Heart left ventricle (tissue), 16 donors: ENCODE measurements around the gene TAGLN. TPM values are rescaled to one million over a fixed set of nuclear protein-coding genes. Genes with fewer than 3 reads are reported as not detected.
"Not testable (repeated sequence)": the region's sequence is repeated elsewhere in the genome, so short reads cannot be mapped to it uniquely, and the experiment has no call there.

Source experiments
- ATAC-seq, 4 donors: fragments of 200-7000 bp; cut with Tn5 transposase; one replicate each; pipeline ENCODE4 v1.9.1; 2020 to 2022; ENCODE audit warnings: moderate library complexity in 4 of 4, mild to moderate bottlenecking in 3 of 4, moderate number of reproducible peaks in 1 of 4
- DNase-seq, 5 donors: peaks; one replicate each; pipeline ENCODE4 v3.0.0-alpha.2; 2020
- H3K27ac ChIP-seq, 12 donors: fragments of 200-600 bp; sonication (generic) in 4 of 12; one replicate each; pipeline versions ENCODE4 v1.5.0 to v1.8.0; 2016 to 2022; ENCODE audit warnings: mild to moderate bottlenecking in 2 of 12
- H3K27me3 ChIP-seq, 9 donors: fragments of 200-600 bp; sonication (generic) in 2 of 9; one replicate each; pipeline versions ENCODE4 v1.5.1 to v1.8.0; 2016 to 2022; ENCODE audit warnings: mild to moderate bottlenecking in 3 of 9
- H3K36me3 ChIP-seq, 9 donors: fragments of 200-600 bp; sonication (generic) in 2 of 9; one replicate each; pipeline versions ENCODE4 v1.5.0 to v1.8.0; 2018 to 2022; ENCODE audit warnings: mild to moderate bottlenecking in 2 of 9
- H3K4me1 ChIP-seq, 12 donors: fragments of 200-600 bp; sonication (generic) in 4 of 12; one replicate each; pipeline versions ENCODE4 v1.5.0 to v1.8.0; 2016 to 2022; ENCODE audit warnings: mild to moderate bottlenecking in 3 of 12
- H3K4me3 ChIP-seq, 12 donors: fragments of 200-600 bp; sonication (generic) in 4 of 12; one replicate each; pipeline versions ENCODE4 v1.5.0 to v1.8.0; 2017 to 2022; ENCODE audit warnings: mild to moderate bottlenecking in 9 of 12, moderate library complexity in 4 of 12
- H3K9me3 ChIP-seq, 12 donors: fragments of 200-600 bp; sonication (generic) in 4 of 12; one replicate each; pipeline versions ENCODE4 v1.5.0 to v1.8.0; 2016 to 2022; ENCODE audit warnings: mild to moderate bottlenecking in 1 of 12
- CTCF ChIP-seq, 12 donors: fragments of 200-600 bp; sonication (generic) in 4 of 12; IDR thresholded peaks; one replicate each; pipeline versions ENCODE4 v1.5.0 to v1.8.0; 2018 to 2022; ENCODE audit warnings: antibody characterized with exemption in 12 of 12, mild to moderate bottlenecking in 5 of 12
- POLR2A ChIP-seq, 2 donors: fragments of 450-650 bp; IDR thresholded peaks; one replicate each; pipeline ENCODE4 v1.6.1; 2017; ENCODE audit warnings: antibody characterized with exemption in 2 of 2, mild to moderate bottlenecking in 2 of 2, moderate library complexity in 2 of 2
- WGBS, 4 donors: extraction: QIAGEN DNeasy Blood & Tissue Kit in 2 of 4; methylation state at CpG; one replicate each; pipeline versions ENCODE4 v1.1.5 to v1.1.7; 2013 to 2018; 5-methylcytosine and 5-hydroxymethylcytosine counted together
- intact Hi-C, 10 donors: fragments of 100-400 bp; cut with DNase I; formaldehyde crosslinking; loops; one replicate each; pipeline versions ENCODE4 v1.11.1 to v1.14.2; 2022
- polyA plus RNA-seq, 2 donors: library from polyadenylated mRNA; stranded (reverse); fragments of 200-250 nt; gene quantifications; one replicate each; pipeline ENCODE4 v1.2.3, GENCODE V29; 2013
- total RNA-seq, 9 donors: library from RNA; depleted of rRNA in 2 of 9; stranded (reverse); fragments of >200 nt in 2 of 9; fragmentation: NEBNext Ultra II Directional in 3 of 9; extraction: Animal tissue kit (Norgen Biotek cat#: 25700) in 3 of 9; gene quantifications; one replicate each; pipeline versions ENCODE4 v1.1.0 to v1.2.4, GENCODE V29; 2016 to 2023
- donor health status: ischemic (EF 13 %, LVEDD 7.1; RV severe dilation, severe dysfunction).
- donor health status: healthy with polysubstance abuse.
- donor health status: DM: no; HTN: yes; CAD: no.
- donor health status: DM: no; HTN: no; CAD: no.
- donor health status: ischemic (EF 25% LVEDD 6.9; RV normal size, moderate dysfunction).
- donor health status: ischemic (EF 25% LVEDD 5.7; RV mildly dilated, moderate dysfunction).
- donor health status: healthy.
- donor health status: DM: yes; HTN: yes; CAD: no.
- donor health status: ischemic (EF 35%, LVEDD 5.7; RV mildly dilated, moderate dysfunction).
- donor health status: nonischemic (EF 11% LVEDD 7.7; RV severe dilation, severe dysfunction).
- donor health status: DM: yes; HTN: yes; CAD: no.
- donor health status: PGD.
- donor health status: ischemic (EF 29% LVEDD 5.4; RV normal size, mild dysfunction).
- donor health status: nonischemic (EF 23%, LVEDD 6.1; RV moderate dilation, normal function).

TAGLN gene
- total and polyA plus RNA-seq, 11 donors = 63.7 to 399 (median 187) TPM

- Histone ChIP-seq H3K9me3 (no peaks in the 10 kb centered on the region), H3K36me3 (peaks cover 0 to 58% (median 45%) of the 10 kb centered on the region in 9 donors), H3K27me3 (no peaks in the 10 kb centered on the region), H3K4me3 (no peak overlapping the region), H3K4me1 (peaks cover 0 to 38% (median 28%) of the 10 kb centered on the region in 12 donors), H3K27ac (no peak overlapping the region)
- intact Hi-C loops = loop anchor here in 6 of 10 donors (5.0 kb wide), 2 partner anchors 40 to 45 kb away; no protein-coding TSS in a partner anchor
- DNase-seq = peak in 1 of 5 donors; percentile 4
- TF ChIP-seq POLR2A (IDR thresholded peaks at IDR 0.05) = no peak
- no peak for TF ChIP-seq CTCF (IDR thresholded peaks at IDR 0.05)
- no peak for ATAC-seq
- WGBS, 4 donors = 92 to 98% (median 93%) methylated on average over 9 to 10 of the region's 10 CpGs
Observed at GRCh38 chr11:117182551-117182935, 16.6 kb upstream of the TAGLN start.

DNA sequence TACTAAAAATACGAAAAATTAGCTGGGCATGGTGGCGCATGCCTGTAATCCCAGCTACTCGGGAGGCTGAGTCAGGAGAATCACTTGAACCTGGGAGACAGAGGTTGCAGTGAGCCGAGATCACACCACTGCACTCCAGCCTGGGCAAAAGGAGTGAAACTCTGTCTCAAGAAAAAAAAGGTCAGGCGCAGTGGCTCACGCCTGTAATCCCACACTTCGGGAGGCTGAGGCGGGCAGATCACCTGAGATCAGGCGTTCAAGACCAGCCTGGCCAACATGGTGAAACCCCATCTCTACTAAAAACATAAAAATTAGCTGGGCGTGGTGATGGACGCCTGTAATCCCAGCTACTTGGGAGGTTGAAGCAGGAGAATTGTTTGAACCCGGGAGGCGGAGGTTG lies 16.0 kb upstream of the TAGLN start:
- H3K4me3 ChIP-seq, H3K27ac ChIP-seq, H3K27me3 ChIP-seq, ATAC-seq, H3K9me3 ChIP-seq: not testable (repeated sequence)
- Histone ChIP-seq H3K36me3 (peaks cover 0 to 64% (median 52%) of the 10 kb centered on the region in 9 donors), H3K4me1 (peaks cover 0 to 31% (median 24%) of the 10 kb centered on the region in 12 donors)
- 81 to 97% (median 94%) methylated on average over 13 of the region's 13 CpGs for WGBS, 4 donors
- intact Hi-C loops = loop anchor here in 6 of 10 donors (5.0 kb wide), 2 partner anchors 39 to 44 kb away; no protein-coding TSS in a partner anchor
- peak in 1 of 5 donors; percentile 9 for DNase-seq

GRCh38 chr11:117183724-117184349 lies 15.3 kb upstream of the TAGLN start:
- no peak overlapping the region for H3K4me3 ChIP-seq
- WGBS, 4 donors = 89 to 92% (median 91%) methylated on average over 11 of the region's 11 CpGs
- TF ChIP-seq POLR2A (IDR thresholded peaks at IDR 0.05) (no peak), CTCF (IDR thresholded peaks at IDR 0.05) (no peak)
- no peaks in the 10 kb centered on the region for H3K9me3 ChIP-seq
- H3K27me3 ChIP-seq = no peaks in the 10 kb centered on the region
- intact Hi-C loops = loop anchor here in 6 of 10 donors (5.0 kb wide), 2 partner anchors 38 to 43 kb away; no protein-coding TSS in a partner anchor
- peaks cover 0 to 71% (median 58%) of the 10 kb centered on the region in 9 donors for H3K36me3 ChIP-seq
- peak in 1 of 5 donors; percentile 18 for DNase-seq
- no peak overlapping the region for H3K27ac ChIP-seq
- peaks cover 0 to 29% (median 22%) of the 10 kb centered on the region in 12 donors for H3K4me1 ChIP-seq
- no peak for ATAC-seq

DNA sequence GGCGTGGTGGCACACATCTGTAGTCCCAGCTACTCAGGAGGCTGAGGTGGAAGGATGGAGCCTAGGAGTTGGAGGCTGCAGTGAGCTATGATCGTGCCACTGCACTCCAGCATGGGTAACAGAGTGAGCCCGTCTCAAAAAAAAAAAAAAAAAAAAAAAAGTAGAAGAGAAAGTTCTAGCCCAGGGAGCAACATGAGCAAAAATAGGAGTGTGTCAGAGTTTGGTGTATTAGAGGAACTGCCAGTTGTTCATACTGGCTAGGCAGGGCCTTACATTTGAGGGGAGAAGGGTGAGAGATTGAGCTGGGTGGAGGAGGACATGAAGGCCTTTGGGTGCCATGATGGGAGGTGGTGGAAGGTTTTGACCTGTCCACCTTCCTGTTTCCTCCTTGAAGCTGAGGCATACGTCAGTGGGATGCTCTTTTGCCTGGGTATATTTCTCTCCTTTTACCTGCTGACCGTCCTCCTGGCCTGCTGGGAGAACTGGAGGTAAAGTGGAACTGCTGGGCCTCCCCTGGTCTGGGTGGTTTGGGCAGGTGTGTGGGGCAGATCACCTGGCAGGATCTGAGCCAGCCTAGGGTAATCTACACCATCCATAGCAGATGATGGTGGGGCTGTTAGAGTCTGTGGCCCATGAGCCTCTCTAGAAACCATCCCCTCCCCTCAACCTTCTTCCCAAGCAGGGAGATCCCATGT lies 13.3 kb upstream of the TAGLN start:
- H3K4me3 ChIP-seq = no peak overlapping the region
- no peaks in the 10 kb centered on the region for H3K27me3 ChIP-seq
- H3K4me1 ChIP-seq = peaks cover 0 to 23% (median 7%) of the 10 kb centered on the region in 12 donors
- no peaks in the 10 kb centered on the region for H3K9me3 ChIP-seq
- TF ChIP-seq CTCF (IDR thresholded peaks at IDR 0.05) (no peak), POLR2A (IDR thresholded peaks at IDR 0.05) (no peak)
- peaks cover 0 to 91% (median 78%) of the 10 kb centered on the region in 9 donors for H3K36me3 ChIP-seq
- WGBS, 4 donors = 84 to 93% (median 92%) methylated on average over 5 of the region's 5 CpGs
- ATAC-seq (no peak), DNase-seq (peak in 1 of 5 donors; percentile 7)
- intact Hi-C loops = no loop called here
- H3K27ac ChIP-seq = peak overlapping the region in 1 of 12 donors; percentile 82
